Neural cell (in vitro differentiated cells): ENCODE results near the gene HACD2. TPM values are rescaled to one million over a fixed set of nuclear protein-coding genes. Genes with fewer than 3 reads are reported as not detected.

Experiments used
- H2AFZ ChIP-seq: fragments of 200-600, 300-800 bp; sonication (generic), shearing (Covaris generic); 2 replicates; pipeline ENCODE4 v1.6.0; 2014; ENCODE audit warnings: low read depth, mild to moderate bottlenecking, antibody characterized with exemption, low read length, moderate library complexity
- H3F3A ChIP-seq: fragments of 200-600 bp; shearing (Covaris generic); 2 replicates; pipeline ENCODE4 v1.6.1; 2016; ENCODE audit warnings: mild to moderate bottlenecking, moderate library complexity, mixed read lengths, antibody characterized with exemption, low read length; ENCODE audit not compliant: insufficient read depth, poor library complexity, severe bottlenecking
- H3K27ac ChIP-seq: fragments of 200-600, 300-800 bp; sonication (generic), shearing (Covaris generic); 2 replicates; pipeline ENCODE4 v1.5.1; 2014; ENCODE audit warnings: mild to moderate bottlenecking, low read length, moderate library complexity
- H3K27me3 ChIP-seq: fragments of 300-800, 200-600 bp; sonication (generic), shearing (Covaris generic); 2 replicates; pipeline ENCODE4 v1.6.0; 2014; ENCODE audit warnings: mild to moderate bottlenecking, low read depth, low read length, moderate library complexity; ENCODE audit not compliant: insufficient read depth
- H3K36me3 ChIP-seq: fragments of 300-800, 200-600 bp; sonication (generic), shearing (Covaris generic); 2 replicates; pipeline ENCODE4 v1.5.1; 2014; ENCODE audit warnings: mild to moderate bottlenecking, antibody characterized with exemption, low read length, moderate library complexity; ENCODE audit not compliant: insufficient read depth
- H3K4me2 ChIP-seq: fragments of 300-800, 200-600 bp; sonication (generic), shearing (Covaris generic); 2 replicates; pipeline ENCODE4 v1.6.0; 2014; ENCODE audit warnings: mild to moderate bottlenecking, low read length
- H3K4me3 ChIP-seq: fragments of 300-800, 200-600 bp; sonication (generic), shearing (Covaris generic); 2 replicates; pipeline ENCODE4 v1.5.1; 2014; ENCODE audit warnings: mild to moderate bottlenecking, low read length, moderate library complexity
- H3K79me2 ChIP-seq: fragments of 200-600 bp; shearing (Covaris generic); replicated peaks from 2 replicates; pipeline ENCODE4 v1.6.0; 2014; ENCODE audit warnings: mild to moderate bottlenecking, low read length, moderate library complexity; ENCODE audit not compliant: insufficient read depth
- H3K9ac ChIP-seq: fragments of 300-800, 200-600 bp; sonication (generic), shearing (Covaris generic); 2 replicates; pipeline ENCODE4 v1.6.1; 2016; ENCODE audit warnings: mild to moderate bottlenecking, low read length, mixed read lengths
- H3K9me2 ChIP-seq: fragments of 200-600 bp; shearing (Covaris generic); 2 replicates; pipeline ENCODE4 v1.6.1; 2016; ENCODE audit warnings: mild to moderate bottlenecking, low read length, mixed read lengths; ENCODE audit not compliant: insufficient read depth
- H3K9me3 ChIP-seq: fragments of 200-600, 300-800 bp; sonication (generic), shearing (Covaris generic); 2 replicates; pipeline ENCODE4 v1.6.1; 2016; ENCODE audit warnings: mild to moderate bottlenecking, mixed run types, low read length, moderate library complexity, mixed read lengths
- H4K20me1 ChIP-seq: fragments of 200-600 bp; shearing (Covaris generic); 2 replicates; pipeline ENCODE4 v1.6.1; 2016; ENCODE audit warnings: mild to moderate bottlenecking, mixed run types; ENCODE audit not compliant: insufficient read depth
- CTCF ChIP-seq: fragments of 450-650 bp; IDR thresholded peaks from 2 replicates; pipeline ENCODE4 v1.5.1; 2014; ENCODE audit warnings: antibody characterized with exemption, mild to moderate bottlenecking, moderate library complexity; ENCODE audit not compliant: poor library complexity, severe bottlenecking
- EP300 ChIP-seq: fragments of 450-650 bp; conservative IDR thresholded peaks from 2 replicates; pipeline ENCODE4 v1.6.1; 2014; ENCODE audit warnings: antibody characterized with exemption, mild to moderate bottlenecking, moderate library complexity; ENCODE audit not compliant: poor library complexity, severe bottlenecking
- MXI1 ChIP-seq: fragments of 450-650 bp; conservative IDR thresholded peaks from 2 replicates; pipeline ENCODE4 v1.6.1; 2014; ENCODE audit warnings: antibody characterized with exemption, mild to moderate bottlenecking; ENCODE audit not compliant: poor library complexity, severe bottlenecking
- POLR2AphosphoS5 ChIP-seq: IDR thresholded peaks from 2 replicates; pipeline ENCODE4 v1.6.1; 2012
- RAD21 ChIP-seq: fragments of 450-650 bp; conservative IDR thresholded peaks from 2 replicates; pipeline ENCODE4 v1.6.1; 2014; ENCODE audit warnings: antibody characterized with exemption, mild to moderate bottlenecking, moderate library complexity
- REST ChIP-seq: IDR thresholded peaks from 2 replicates; pipeline ENCODE4 v1.6.1; 2012; ENCODE audit warnings: borderline replicate concordance
- SMC3 ChIP-seq: fragments of 450-650 bp; conservative IDR thresholded peaks from 2 replicates; pipeline ENCODE4 v1.6.1; 2014; ENCODE audit warnings: antibody characterized with exemption, mild to moderate bottlenecking, moderate library complexity; ENCODE audit not compliant: poor library complexity
- TAF1 ChIP-seq: IDR thresholded peaks from 2 replicates; pipeline ENCODE4 v1.6.1; 2012; ENCODE audit warnings: low read depth
- polyA plus RNA-seq: library from polyadenylated mRNA; depleted of rRNA; stranded (reverse); fragments of >200 nt; gene quantifications from 2 replicates; pipeline ENCODE4 v1.2.3, GENCODE V29; 2014

HACD2 gene
- polyA plus RNA-seq, 1 donor from 2014 or later = 28.0 TPM

- TF ChIP-seq POLR2AphosphoS5 = peak; percentile 73
- TF ChIP-seq RAD21 = peak; percentile 19
- no peak for TF ChIP-seq REST
- Histone ChIP-seq H3F3A (peaks cover 4% of the 10 kb centered on the region), H3K9ac (peak overlapping the region; percentile 92), H2AFZ (peak overlapping the region; percentile 97), H3K9me2 (no peaks in the 10 kb centered on the region), H3K4me3 (peak overlapping the region; percentile 87), H3K27me3 (peaks cover 6% of the 10 kb centered on the region), H3K27ac (peak overlapping the region; percentile 100), H3K9me3 (peaks cover 5% of the 10 kb centered on the region), H3K36me3 (no peaks in the 10 kb centered on the region), H3K4me2 (peak overlapping the region; percentile 59), H3K79me2 (peaks cover 26% of the 10 kb centered on the region), H4K20me1 (no peaks in the 10 kb centered on the region)
Observed at GRCh38 chr3:123586131-123586530, 1.3 kb upstream of the HACD2 start.

- peaks cover 4% of the 10 kb centered on the region for H3F3A ChIP-seq
- H3K27me3 ChIP-seq = peaks cover 6% of the 10 kb centered on the region
- TF ChIP-seq POLR2AphosphoS5 = no peak
- peak; percentile 60 for TF ChIP-seq CTCF
- no peak for TF ChIP-seq EP300
- no peak for TF ChIP-seq RAD21
- TF ChIP-seq MXI1 = peak; percentile 32
- peak; percentile 8 for TF ChIP-seq SMC3
Observed at GRCh38 chr3:123584284-123584987, 417 bp downstream of the HACD2 start.

GRCh38 chr3:123583561-123583960, 1.3 kb downstream of the HACD2 start:
- H4K20me1 ChIP-seq = no peaks in the 10 kb centered on the region
- H3K4me3 ChIP-seq = peak overlapping the region; percentile 87
- H3K9ac ChIP-seq = peak overlapping the region; percentile 92
- H3K4me2 ChIP-seq = peak overlapping the region; percentile 57
- no peaks in the 10 kb centered on the region for H3K9me2 ChIP-seq
- TF ChIP-seq REST (no peak), EP300 (no peak), POLR2AphosphoS5 (no peak), TAF1 (no peak), MXI1 (no peak)
- no peak overlapping the region for H2AFZ ChIP-seq
- peaks cover 4% of the 10 kb centered on the region for H3F3A ChIP-seq
- H3K9me3 ChIP-seq = no peaks in the 10 kb centered on the region
- H3K27ac ChIP-seq = no peak overlapping the region
- H3K27me3 ChIP-seq = peaks cover 6% of the 10 kb centered on the region
- no peaks in the 10 kb centered on the region for H3K36me3 ChIP-seq
- peaks cover 26% of the 10 kb centered on the region for H3K79me2 ChIP-seq

More at GRCh38 chr3:123584284-123584987, 417 bp downstream of the HACD2 start:
- Histone ChIP-seq H4K20me1 (no peaks in the 10 kb centered on the region), H3K79me2 (peaks cover 26% of the 10 kb centered on the region), H3K9me3 (no peaks in the 10 kb centered on the region), H3K36me3 (no peaks in the 10 kb centered on the region), H3K4me2 (peak overlapping the region; percentile 57), H2AFZ (peak overlapping the region; percentile 97), H3K27ac (peak overlapping the region; percentile 100), H3K9me2 (no peaks in the 10 kb centered on the region), H3K4me3 (peak overlapping the region; percentile 87), H3K9ac (peak overlapping the region; percentile 92)
